Activated CD8-positive, alpha-beta memory T cell treated with anti-CD3 and anti-CD28 coated beads for 1 hour (primary cell): ENCODE measurements around the gene MT2A.
"Not testable (repeated sequence)": the region's sequence is repeated elsewhere in the genome, so short reads cannot be mapped to it uniquely, and the experiment has no call there.

Experiments used
- DNase-seq, 2 donors: peaks; one replicate each; pipeline ENCODE4 v3.0.0-alpha.2; 2020; ENCODE audit warnings: low read depth in 1 of 2; ENCODE audit errors: extremely low read depth in 1 of 2

The MT2A gene

GRCh38 chr16:56608043-56608875 is at the start of gene MT2A:
Gene MT2A, plus strand, starts transcription at chr16:56608584. Its CDS starts 72 bp downstream, at chr16:56608656.
- peak; percentile 47 to 75 for DNase-seq

DNA sequence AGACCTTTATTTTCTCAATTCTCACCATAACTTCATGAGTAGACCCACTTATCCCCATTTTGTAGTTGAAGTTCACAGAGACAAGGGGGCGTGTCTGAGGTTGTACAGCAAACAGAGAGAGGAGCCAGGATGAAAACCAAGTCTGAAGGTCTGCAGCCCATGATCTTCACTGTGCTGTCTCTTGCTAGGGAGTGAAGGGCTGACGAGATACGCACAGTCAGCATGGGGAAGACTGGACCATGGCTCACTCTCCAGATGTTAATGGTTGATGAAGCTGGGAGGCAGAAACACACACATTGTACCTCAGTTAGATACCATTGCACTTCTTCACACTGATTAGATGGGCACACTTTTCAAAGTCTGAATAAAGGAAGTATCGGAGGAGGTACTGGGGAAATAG is 49.3 kb upstream of the MT2A start:
- DNase-seq, result no peak

DNA sequence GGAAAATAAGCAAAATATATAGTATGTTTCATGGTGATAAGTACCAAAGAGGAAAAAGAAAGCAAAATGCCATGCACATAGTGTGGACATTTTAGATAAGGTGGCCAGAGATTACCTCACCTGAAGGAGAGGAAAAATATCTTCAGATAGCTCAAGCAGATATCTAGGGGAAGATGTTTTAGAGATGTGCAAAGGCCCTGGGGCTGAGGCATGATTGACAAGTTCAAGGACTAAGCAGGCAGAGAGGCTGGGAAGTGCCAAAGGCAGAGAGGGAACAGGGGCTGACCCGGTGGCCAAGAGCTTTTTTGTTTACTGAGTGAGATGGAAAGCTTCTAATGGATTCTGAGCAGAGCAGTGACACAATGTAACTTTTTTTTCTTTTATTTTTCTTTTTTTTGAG is 47.9 kb upstream of the MT2A start:
- no peak for DNase-seq

DNA sequence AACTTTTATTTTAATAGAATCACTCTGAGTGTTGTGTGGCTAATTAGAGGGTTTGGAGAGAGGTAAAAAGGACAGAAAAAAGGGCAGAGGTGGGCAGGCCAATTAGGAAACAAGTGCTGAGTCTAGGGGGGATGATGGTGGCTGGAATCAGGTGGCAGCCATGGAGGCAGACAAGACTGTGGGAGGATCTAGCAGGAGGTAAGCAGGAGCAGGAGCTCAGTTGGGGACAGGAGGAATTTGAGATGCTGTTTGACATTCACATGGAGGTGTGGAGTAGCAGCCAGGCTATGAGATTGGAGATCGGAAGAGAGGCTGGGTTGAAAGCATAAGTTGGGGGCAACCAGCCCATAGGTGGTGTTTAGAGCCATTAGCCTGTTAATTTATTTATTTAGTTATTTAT is 47.3 kb upstream of the MT2A start:
- DNase-seq, result no peak

DNA sequence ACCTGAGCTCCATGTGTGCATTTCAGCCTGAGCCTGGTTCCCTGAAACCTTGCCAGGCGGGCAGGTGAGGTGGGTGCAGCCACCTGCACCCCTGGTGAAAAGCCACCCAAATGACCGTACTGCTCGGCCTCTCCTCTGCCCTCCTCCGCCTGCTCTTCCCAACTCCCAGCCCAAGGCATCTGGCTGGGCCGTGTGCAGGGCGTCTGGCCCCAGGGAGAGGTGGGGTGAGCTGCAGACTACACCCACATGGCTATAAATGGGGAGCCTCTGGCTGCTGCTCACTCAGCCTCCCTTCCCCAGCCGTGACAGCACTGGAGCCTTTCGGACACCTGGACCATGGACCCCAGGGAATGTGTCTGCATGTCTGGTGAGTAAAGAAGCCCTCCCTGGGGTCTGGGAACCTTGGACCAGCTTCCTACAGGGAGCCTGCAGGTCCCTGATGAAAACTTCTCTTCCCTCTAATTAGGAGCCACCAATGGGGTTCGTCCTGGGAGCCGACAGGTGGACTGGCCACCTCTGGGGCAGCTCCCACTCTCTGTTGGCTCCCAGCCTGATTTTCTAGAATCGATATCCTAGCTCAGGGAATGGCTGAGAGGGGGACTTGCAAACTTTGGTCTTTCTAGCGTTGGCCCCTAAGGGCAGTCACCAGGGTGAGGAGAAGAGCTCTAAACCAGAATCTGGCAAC is 43.4 kb upstream of the MT2A start, which contains the start of gene MT4:
Gene MT4 (plus strand): TSS at position 281 of the 685 bp plus-strand sequence. CDS start 56 bp downstream, at position 337.
- DNase-seq, result no peak

DNA sequence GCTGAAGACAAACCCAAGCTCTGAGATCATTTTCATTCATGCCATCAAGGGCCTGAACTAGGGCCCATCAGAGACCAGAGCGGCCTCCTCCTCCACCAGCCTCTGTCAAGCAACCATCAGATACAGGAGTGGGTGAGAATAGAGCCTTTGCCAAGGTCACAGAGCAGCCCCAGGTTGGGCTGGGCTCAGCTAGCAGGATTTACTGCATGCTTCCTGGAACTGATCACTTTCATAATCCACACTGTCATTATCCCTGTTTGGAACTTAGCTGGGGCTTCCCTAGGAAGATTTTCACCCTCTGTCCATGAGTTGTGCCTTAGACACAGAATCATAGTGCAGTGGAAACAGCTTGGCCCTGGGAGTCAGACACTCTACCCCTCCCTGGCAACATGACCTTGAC is 38.4 kb upstream of the MT2A start:
- no peak for DNase-seq

DNA sequence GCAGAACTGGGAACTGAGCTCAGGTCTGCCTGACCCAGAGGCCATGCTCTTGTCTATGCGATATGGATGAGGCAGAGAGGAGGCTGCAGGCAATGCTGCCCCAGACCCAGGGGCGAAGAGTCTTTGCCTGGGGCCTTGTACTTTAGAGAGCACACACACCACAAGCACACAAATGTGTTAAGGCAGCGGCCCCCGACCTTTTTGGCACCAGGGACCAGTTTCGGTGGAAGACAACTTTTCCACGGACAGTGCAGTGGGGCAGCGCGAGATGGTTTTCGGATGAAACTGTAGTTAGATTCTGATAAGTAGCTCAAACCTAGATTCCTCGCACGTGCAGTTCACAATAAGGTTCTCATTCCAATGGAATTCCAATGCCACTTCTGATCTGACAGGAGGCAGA is 36.9 kb upstream of the MT2A start:
- no peak for DNase-seq

DNA sequence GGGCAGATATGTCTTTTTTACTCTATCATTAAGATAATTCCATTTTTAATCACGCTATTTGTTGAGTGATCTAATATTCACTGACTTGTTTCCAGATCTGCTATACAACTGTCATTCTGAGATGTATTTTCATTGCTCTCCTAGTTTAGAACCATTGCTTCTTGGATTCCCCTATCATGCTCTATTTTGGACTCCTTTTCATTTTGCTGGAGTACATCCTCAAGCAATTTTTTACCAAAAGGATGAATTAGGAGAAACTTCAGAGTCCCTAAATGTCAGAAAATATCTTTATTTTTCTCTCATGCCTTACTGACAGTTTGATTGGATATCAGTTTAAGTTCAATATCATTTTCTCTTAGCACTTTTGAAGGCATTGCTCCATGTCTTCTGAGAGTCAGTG is 33.8 kb upstream of the MT2A start:
- no peak for DNase-seq

DNA sequence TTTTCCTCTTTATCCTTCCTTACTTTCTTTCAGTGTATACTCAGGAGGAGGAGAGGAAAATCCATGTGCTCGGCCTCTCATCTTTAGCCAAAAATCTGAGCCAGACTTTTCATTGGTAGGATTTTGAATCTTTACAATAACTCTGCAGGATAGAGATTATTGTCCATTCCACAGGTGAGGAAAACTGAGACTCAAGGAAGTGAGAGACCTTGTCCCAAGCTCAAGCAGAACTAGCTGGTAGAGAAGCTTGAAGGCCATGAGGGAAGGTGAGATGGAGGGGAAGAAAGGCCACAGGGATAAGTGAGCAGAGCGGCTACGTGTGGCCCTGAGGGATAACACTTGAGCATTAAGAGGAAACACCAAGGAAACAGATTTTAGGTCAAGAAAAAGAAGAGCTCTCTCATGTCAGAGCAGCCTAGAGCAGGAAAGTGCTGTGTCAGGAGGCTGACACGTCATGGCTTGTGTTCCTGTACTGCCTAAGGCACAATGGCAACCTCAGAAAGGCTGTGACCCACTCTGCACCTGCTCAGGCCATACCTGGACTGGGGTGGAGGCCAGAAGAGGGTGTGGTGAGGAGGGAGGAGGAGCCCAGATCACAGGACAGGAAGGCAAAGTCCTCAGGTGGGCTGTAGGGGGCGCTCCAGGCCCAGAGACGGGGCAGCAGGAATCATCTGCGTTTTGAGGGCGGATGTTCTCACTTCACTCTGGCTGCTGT is 31.6 kb upstream of the MT2A start:
- DNase-seq, result peak; percentile 46 to 81

DNA sequence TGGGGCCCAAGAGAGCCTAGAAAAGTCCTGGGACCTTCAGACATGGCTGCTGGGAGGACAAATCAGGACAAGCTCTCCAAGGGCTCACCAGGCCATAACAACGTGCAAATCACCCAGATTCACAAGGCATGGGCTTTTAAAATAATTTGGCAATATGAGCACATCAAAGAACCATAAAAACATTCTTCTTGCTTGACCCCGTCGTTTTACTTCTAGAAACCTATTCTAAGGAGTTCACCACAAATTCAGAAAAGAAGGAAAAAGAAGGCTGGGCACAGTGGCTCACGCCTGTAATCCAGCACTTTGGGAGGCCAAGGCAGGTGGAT is 31.1 kb upstream of the MT2A start:
- DNase-seq, result no peak

DNA sequence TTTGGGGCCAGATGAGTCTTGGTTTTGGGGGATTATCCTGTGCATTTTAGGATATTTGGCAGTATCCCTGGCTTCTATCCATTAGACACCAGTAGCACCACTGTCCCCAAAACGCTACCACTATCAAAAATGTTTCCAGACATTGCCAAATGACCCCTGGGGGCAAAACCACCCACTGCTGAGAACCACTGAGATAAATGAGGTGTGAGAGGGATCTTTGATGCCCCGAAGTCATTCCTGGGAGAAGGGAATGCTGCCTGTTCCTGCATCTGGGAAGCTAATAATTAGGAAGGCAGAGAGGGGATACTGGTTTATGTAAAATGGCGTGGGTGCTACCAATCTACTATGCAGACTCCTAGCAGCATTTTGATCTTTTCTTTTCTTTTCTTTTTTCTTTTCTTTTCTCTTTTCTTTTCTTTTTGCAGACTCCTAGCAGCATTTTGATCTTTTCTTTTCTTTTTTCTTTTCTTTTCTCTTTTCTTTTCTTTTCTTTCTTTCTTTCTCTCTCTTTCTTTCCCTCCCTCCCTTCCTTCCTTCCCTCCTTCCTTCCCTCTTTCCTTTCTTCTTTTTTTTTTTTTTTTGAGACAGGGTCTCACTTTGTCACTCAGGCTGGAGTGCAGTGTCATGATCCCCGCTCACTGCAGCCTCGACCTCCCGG is 27.9 kb upstream of the MT2A start:
- no peak for DNase-seq

DNA sequence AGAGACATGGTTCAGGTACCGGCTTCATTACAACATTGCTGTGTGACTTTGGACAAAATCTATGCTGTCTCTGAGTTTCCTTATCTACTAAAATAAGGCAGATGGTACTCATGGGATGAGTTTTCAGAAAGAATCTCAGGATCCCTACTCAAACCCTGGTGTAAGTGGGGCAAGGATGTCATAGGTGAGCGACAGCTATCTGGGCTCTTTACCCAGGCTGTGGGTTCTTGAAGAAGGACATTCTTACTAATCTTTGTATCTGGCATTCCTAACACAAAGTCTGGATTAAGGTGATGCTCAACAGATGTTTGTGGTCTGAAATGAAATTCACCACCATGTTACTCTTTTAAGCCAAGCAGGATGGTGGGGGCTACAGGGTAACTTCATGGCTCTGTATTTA is 25.5 kb upstream of the MT2A start:
- not testable (repeated sequence) for DNase-seq

DNA sequence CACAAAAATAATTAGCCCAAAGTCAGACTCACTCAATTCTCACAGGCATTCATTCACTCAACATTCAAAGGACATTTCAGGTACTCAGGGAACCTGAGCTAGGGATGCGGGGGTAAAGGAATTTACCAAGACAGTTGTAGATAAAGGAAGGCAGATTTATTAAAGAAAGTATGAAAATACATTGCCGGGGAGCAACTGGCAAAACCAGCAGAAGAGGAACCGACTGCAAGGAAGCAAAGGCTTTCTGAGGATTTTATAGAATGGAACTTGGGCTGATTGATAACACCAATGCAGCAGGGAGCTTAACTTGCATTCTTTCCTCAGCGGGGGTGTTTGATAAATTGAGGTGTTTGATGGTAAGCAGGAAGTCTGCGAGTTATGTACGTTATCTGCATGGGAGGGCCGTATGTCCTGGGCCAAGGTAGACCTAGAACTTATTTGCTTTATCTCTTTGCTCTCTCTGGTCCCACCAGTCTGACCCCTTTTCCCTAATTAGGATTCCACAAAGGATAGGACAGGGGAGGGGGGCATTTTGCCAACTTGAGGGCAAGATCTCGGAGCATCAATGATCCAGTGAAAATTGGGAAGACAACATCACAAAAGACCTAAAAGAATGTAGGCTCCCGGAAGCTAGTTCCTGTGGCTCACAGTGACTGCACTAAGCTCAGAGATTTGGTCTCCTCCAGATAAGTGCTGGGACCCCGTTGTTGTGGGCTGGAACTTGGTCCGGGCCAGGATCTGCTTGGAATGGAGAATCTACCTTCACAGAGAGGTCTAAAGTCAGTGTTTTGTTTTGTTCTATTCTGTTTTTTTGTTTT is 24.8 kb upstream of the MT2A start:
- DNase-seq, result no peak

- DNase-seq, result no peak
These were observed 24.1 kb upstream of the MT2A start for GRCh38 chr16:56584276-56584675.

- DNase-seq, result no peak
These were observed 19.6 kb upstream of the MT2A start for GRCh38 chr16:56588781-56589140.

- no peak for DNase-seq
These were observed 19.0 kb upstream of the MT2A start, which contains the start of gene MT3 for GRCh38 chr16:56589141-56590039. Gene MT3, plus strand, starts transcription at chr16:56589528. Its CDS starts 63 bp downstream, at chr16:56589591.

GRCh38 chr16:56591377-56592060 is 16.9 kb upstream of the MT2A start:
- DNase-seq, result no peak

DNA sequence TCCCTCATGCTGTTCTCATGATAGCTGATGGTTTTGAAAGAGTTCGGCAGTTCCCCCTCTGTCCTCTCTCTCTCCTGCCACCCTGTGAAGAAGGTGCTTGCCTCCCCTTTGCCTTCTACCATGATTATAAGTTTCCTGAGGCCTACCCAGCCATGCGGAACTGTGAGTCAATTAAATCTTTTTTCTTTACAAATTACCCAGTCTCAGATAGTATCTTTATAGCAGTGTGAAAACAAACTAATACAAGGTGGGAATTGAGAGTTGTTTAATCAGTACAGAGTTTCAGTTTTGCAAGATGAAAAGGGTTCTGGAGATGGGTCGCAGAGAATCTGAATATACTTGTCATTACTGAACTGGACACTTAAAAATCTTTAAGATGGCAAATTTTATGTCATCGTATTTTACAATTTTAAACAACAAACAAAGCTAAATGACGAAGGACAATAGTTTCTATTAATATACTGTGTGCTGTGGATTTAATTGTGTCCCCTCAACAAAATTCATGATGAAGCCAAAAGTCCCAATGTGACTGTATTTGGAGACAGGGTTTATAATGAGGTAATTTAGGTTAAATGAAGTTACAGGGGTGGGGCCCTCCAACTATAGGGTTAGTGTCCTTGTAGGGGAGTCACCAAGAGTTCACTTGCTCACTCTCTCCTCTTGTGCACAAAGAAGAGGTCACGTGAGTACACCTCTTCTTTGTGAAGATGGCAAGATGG is 14.7 kb upstream of the MT2A start:
- no peak for DNase-seq
